ENCODE results near the gene MPZL2. TPM values are rescaled to one million over a fixed set of nuclear protein-coding genes. Genes with fewer than 3 reads are reported as not detected.

Gene MPZL2
- polyA plus RNA-seq, 4 donors = 22.3 to 24.5 (median 23.6) TPM

- no peak for DNase-seq (ENCODE audit: low read depth in 4 of 4, low spot score in 3 of 4)
Observed at GRCh38 chr11:118243993-118244762, 19.9 kb downstream of the MPZL2 start.

- no peak for DNase-seq (ENCODE audit: low read depth in 4 of 4, low spot score in 3 of 4)
Observed at GRCh38 chr11:118243161-118243560, 20.9 kb downstream of the MPZL2 start.

GRCh38 chr11:118241764-118242098, 22.4 kb downstream of the MPZL2 start:
- DNase-seq (ENCODE audit: low read depth in 4 of 4, low spot score in 3 of 4) = no peak

GRCh38 chr11:118240999-118241763, 22.9 kb downstream of the MPZL2 start:
- DNase-seq (ENCODE audit: low read depth in 4 of 4, low spot score in 3 of 4) = no peak

GRCh38 chr11:118239509-118240205, 24.4 kb downstream of the MPZL2 start:
- no peak for DNase-seq (ENCODE audit: low read depth in 4 of 4, low spot score in 3 of 4)

GRCh38 chr11:118238929-118239328, 25.2 kb downstream of the MPZL2 start:
- DNase-seq (ENCODE audit: low read depth in 4 of 4, low spot score in 3 of 4) = no peak

- no peak for DNase-seq (ENCODE audit: low read depth in 4 of 4, low spot score in 3 of 4)
Observed at GRCh38 chr11:118238421-118238820, 25.7 kb downstream of the MPZL2 start.

GRCh38 chr11:118236170-118236569, 27.9 kb downstream of the MPZL2 start:
- no peak for DNase-seq (ENCODE audit: low read depth in 4 of 4, low spot score in 3 of 4)

GRCh38 chr11:118234833-118235232, 29.3 kb downstream of the MPZL2 start:
- no peak for DNase-seq (ENCODE audit: low read depth in 4 of 4, low spot score in 3 of 4)

- no peak for DNase-seq (ENCODE audit: low read depth in 4 of 4, low spot score in 3 of 4)
Observed at GRCh38 chr11:118233850-118234249, 30.2 kb downstream of the MPZL2 start.

GRCh38 chr11:118233377-118233776, 30.7 kb downstream of the MPZL2 start:
- no peak for DNase-seq (ENCODE audit: low read depth in 4 of 4, low spot score in 3 of 4)

- no peak for DNase-seq (ENCODE audit: low read depth in 4 of 4, low spot score in 3 of 4)
Observed at GRCh38 chr11:118232659-118233058, 31.4 kb downstream of the MPZL2 start.

GRCh38 chr11:118231461-118231860, 32.6 kb downstream of the MPZL2 start:
- no peak for DNase-seq (ENCODE audit: low read depth in 4 of 4, low spot score in 3 of 4)

- DNase-seq (ENCODE audit: low read depth in 4 of 4, low spot score in 3 of 4) = no peak
Observed at GRCh38 chr11:118230088-118230487, 34.0 kb downstream of the MPZL2 start.

- no peak for DNase-seq (ENCODE audit: low read depth in 4 of 4, low spot score in 3 of 4)
Observed at GRCh38 chr11:118229274-118229847, 34.7 kb downstream of the MPZL2 start.

GRCh38 chr11:118227865-118228785, 36.0 kb downstream of the MPZL2 start:
- DNase-seq (ENCODE audit: low read depth in 4 of 4, low spot score in 3 of 4) = no peak

GRCh38 chr11:118226781-118227180, 37.3 kb downstream of the MPZL2 start:
- no peak for DNase-seq (ENCODE audit: low read depth in 4 of 4, low spot score in 3 of 4)

GRCh38 chr11:118226296-118226695, 37.8 kb downstream of the MPZL2 start:
- no peak for DNase-seq (ENCODE audit: low read depth in 4 of 4, low spot score in 3 of 4)

GRCh38 chr11:118224511-118225188, 39.4 kb downstream of the MPZL2 start, which contains the start of gene JAML:
TSS of gene JAML (minus strand) at chr11:118225011. CDS start at chr11:118214866, 10,145 bp downstream.
- DNase-seq (ENCODE audit: low read depth in 4 of 4, low spot score in 3 of 4) = no peak

Data from right renal pelvis (tissue), 4 donors.